ENCODE measurements around the gene MT1A. TPM values are rescaled to one million over a fixed set of nuclear protein-coding genes. Genes with fewer than 3 reads are reported as not detected.
A peak's percentile ranks its signal among the peaks of the same experiment; 100 is the strongest.
"Not testable (repeated sequence)": the region's sequence is repeated elsewhere in the genome, so short reads cannot be mapped to it uniquely, and the experiment has no call there.

MT1A gene
- total and polyA plus RNA-seq, 10 of the 15 experiments (the other 5 are each of a cell fraction or from before 2014, with no cell fraction given): not detected

DNA sequence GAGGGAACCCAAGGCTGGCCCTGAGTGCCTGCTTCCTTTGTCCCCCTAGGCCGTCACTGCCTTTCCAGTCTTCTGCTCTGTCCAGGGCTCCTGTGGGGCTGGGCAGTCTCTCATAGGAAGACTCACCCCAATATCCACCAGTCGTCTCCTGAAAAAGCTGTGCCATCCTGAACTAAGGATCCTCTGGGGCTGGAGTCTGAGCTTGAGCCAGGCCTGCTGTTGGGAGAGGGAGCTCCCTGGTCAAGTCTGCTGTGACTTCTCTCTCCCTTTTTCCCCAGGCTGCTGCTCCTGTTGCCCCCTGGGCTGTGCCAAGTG is 32.1 kb downstream of the MT1A start:
- Histone ChIP-seq H4K20me1 (ENCODE audit: control insufficient read depth, insufficient read depth) (no peaks in the 10 kb centered on the region), H3K9me3 (replicated peaks; ENCODE audit: control insufficient read depth, insufficient read depth, low read length) (no peaks in the 10 kb centered on the region), H2AFZ (ENCODE audit: control insufficient read depth, low read depth, low read length) (no peak overlapping the region), H3K4me2 (ENCODE audit: control insufficient read depth, insufficient read depth) (no peak overlapping the region), H3K36me3 (ENCODE audit: control insufficient read depth in 2 of 2, insufficient read depth in 2 of 2, low read length in 1 of 2) (no peaks in the 10 kb centered on the region), H3K9ac (ENCODE audit: control insufficient read depth, insufficient read depth, low read length) (no peak overlapping the region), H3K4me1 (ENCODE audit: control insufficient read depth, insufficient read depth, low read length) (no peaks in the 10 kb centered on the region), H3K79me2 (ENCODE audit: control insufficient read depth, insufficient read depth, low read length) (no peaks in the 10 kb centered on the region), H3K27ac (ENCODE audit: control insufficient read depth, insufficient read depth) (no peak overlapping the region), H3K27me3 (replicated peaks in 1 of 2; ENCODE audit: control insufficient read depth in 2 of 2, insufficient read depth in 2 of 2, low read length in 1 of 2) (peaks cover 19 to 26% of the 10 kb centered on the region in 2 experiments), H3K4me3 (no peak overlapping the region)
- ChIA-PET SMC1A (ENCODE audit: uncharacterized antibody, unreplicated experiment) (no interaction called here), POLR2A (interaction anchor here (0.8 kb wide), 1 partner anchor 31 kb away, joined by 3 read pairs; no protein-coding TSS in a partner anchor), RAD21 (ENCODE audit: unreplicated experiment) (no interaction called here), CTCF (interaction anchor here (1.0 to 1.6 kb wide), 2 partner anchors 31 to 219 kb away, joined by 3 to 4 read pairs; partner anchors contain the start of genes NUDT21 and OGFOD1)
- DNase-seq (ENCODE audit: low read depth, low spot score) (no peak), ATAC-seq (no peak), FAIRE-seq (no peak)
- 0% methylated on average over 2 of the region's 2 CpGs for WGBS (ENCODE audit: insufficient coverage, insufficient replicate concordance, low lambda C conversion rate, missing lambda C conversion rate)
- in situ Hi-C loops (cut with MboI): no loop called here
- intact Hi-C loops (cut with micrococcal nuclease; ENCODE audit: unreplicated experiment): no loop called here
- TF ChIP-seq SMAD1 (IDR thresholded peaks at IDR 0.05; ENCODE audit: low read depth, partially characterized antibody): no peak
- TF ChIP-seq, protein P1, sequence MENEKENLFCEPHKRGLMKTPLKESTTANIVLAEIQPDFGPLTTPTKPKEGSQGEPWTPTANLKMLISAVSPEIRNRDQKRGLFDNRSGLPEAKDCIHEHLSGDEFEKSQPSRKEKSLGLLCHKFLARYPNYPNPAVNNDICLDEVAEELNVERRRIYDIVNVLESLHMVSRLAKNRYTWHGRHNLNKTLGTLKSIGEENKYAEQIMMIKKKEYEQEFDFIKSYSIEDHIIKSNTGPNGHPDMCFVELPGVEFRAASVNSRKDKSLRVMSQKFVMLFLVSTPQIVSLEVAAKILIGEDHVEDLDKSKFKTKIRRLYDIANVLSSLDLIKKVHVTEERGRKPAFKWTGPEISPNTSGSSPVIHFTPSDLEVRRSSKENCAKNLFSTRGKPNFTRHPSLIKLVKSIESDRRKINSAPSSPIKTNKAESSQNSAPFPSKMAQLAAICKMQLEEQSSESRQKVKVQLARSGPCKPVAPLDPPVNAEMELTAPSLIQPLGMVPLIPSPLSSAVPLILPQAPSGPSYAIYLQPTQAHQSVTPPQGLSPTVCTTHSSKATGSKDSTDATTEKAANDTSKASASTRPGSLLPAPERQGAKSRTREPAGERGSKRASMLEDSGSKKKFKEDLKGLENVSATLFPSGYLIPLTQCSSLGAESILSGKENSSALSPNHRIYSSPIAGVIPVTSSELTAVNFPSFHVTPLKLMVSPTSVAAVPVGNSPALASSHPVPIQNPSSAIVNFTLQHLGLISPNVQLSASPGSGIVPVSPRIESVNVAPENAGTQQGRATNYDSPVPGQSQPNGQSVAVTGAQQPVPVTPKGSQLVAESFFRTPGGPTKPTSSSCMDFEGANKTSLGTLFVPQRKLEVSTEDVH (IDR thresholded peaks at IDR 0.05; ENCODE audit: low read depth, partially characterized antibody): no peak
- TF ChIP-seq NFXL1 (IDR thresholded peaks at IDR 0.05; ENCODE audit: borderline replicate concordance): no peak
- TF ChIP-seq MEF2A (IDR thresholded peaks at IDR 0.05; ENCODE audit: insufficient read depth, low read depth, low read length): no peak
- no peak for TF ChIP-seq ASH2L (IDR thresholded peaks at IDR 0.05; ENCODE audit: borderline replicate concordance, low read depth)
- TF ChIP-seq DPF2 (IDR thresholded peaks at IDR 0.05): no peak
- no peak for TF ChIP-seq RAD51 (IDR thresholded peaks at IDR 0.05)
- no peak for TF ChIP-seq ZSCAN29 (IDR thresholded peaks at IDR 0.05)
- BruUV-seq (replicated peaks): no TSS peak

DNA sequence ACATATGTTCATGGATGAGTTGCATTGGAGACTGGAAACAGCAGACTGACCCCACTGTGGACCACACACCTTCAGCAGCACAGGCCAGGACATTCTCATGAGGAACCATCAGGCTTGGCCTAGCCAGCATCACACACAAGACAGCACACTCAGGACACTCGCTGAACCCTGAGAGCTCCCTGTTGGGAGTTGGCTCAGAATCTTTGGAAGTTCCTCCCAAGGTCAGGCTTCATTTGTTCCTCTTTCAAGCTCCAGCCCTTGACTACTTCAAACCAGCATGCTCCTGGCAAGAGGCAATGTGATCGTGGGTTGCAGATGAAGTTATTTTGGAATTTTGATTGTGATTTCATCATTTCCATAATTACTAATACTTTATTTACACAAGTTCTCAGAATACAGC is 33.2 kb downstream of the MT1A start:
- DNase-seq (ENCODE audit: low read depth, low spot score); H3K79me2 ChIP-seq (ENCODE audit: control insufficient read depth, insufficient read depth, low read length); H3K4me1 ChIP-seq (ENCODE audit: control insufficient read depth, insufficient read depth, low read length); H3K27ac ChIP-seq (ENCODE audit: control insufficient read depth, insufficient read depth); intact Hi-C loops (cut with micrococcal nuclease; ENCODE audit: unreplicated experiment); in situ Hi-C loops (cut with MboI); H2AFZ ChIP-seq (ENCODE audit: control insufficient read depth, low read depth, low read length); FAIRE-seq; H4K20me1 ChIP-seq (ENCODE audit: control insufficient read depth, insufficient read depth); POLR2A ChIA-PET; BruUV-seq (replicated peaks); H3K4me3 ChIP-seq; H3K36me3 ChIP-seq (ENCODE audit: control insufficient read depth in 2 of 2, insufficient read depth in 2 of 2, low read length in 1 of 2); H3K9me3 ChIP-seq (replicated peaks; ENCODE audit: control insufficient read depth, insufficient read depth, low read length); H3K9ac ChIP-seq (ENCODE audit: control insufficient read depth, insufficient read depth, low read length); ATAC-seq; H3K4me2 ChIP-seq (ENCODE audit: control insufficient read depth, insufficient read depth): not testable (repeated sequence)
- SMC1A ChIA-PET (ENCODE audit: uncharacterized antibody, unreplicated experiment): interaction anchor here (1.2 kb wide), 1 partner anchor 30 kb away, joined by 5 read pairs; no protein-coding TSS in a partner anchor
- CTCF ChIA-PET: interaction anchor here (1.6 kb wide), 1 partner anchor 30 kb away, joined by 4 read pairs; no protein-coding TSS in a partner anchor
- H3K27me3 ChIP-seq (replicated peaks in 1 of 2; ENCODE audit: control insufficient read depth in 2 of 2, insufficient read depth in 2 of 2, low read length in 1 of 2): peaks cover 19 to 23% of the 10 kb centered on the region in 2 experiments
- RAD21 ChIA-PET (ENCODE audit: unreplicated experiment): interaction anchor here (2.5 kb wide), 1 partner anchor 30 kb away, joined by 11 read pairs; no protein-coding TSS in a partner anchor
- 41% methylated on average over 2 of the region's 2 CpGs for WGBS (ENCODE audit: insufficient coverage, insufficient replicate concordance, low lambda C conversion rate, missing lambda C conversion rate)

DNA sequence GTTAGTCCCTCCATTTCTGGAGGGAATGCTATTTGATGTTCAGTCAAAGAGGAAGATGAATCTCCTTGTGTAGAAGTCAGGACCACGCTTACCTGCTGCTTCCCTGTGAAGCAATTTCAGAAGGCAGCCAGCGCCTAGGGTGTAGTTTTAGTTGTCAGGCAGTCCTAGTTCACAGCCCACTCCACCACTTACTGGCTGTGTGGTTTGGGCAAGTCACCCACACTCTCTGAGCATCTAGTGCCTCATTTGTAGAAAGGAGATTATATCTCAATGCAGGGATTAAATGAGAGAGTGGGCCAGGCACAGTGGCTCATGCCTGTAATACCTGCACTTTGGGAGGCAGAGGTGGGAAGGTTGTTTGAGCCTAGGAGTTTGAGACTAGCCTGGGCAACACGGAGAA is 33.7 kb downstream of the MT1A start:
- peak; percentile 83 for FAIRE-seq
- H3K4me1 ChIP-seq (ENCODE audit: control insufficient read depth, insufficient read depth, low read length); H3K27ac ChIP-seq (ENCODE audit: control insufficient read depth, insufficient read depth); in situ Hi-C loops (cut with MboI); H3K79me2 ChIP-seq (ENCODE audit: control insufficient read depth, insufficient read depth, low read length); H3K9ac ChIP-seq (ENCODE audit: control insufficient read depth, insufficient read depth, low read length); intact Hi-C loops (cut with micrococcal nuclease; ENCODE audit: unreplicated experiment); BruUV-seq (replicated peaks); H3K9me3 ChIP-seq (replicated peaks; ENCODE audit: control insufficient read depth, insufficient read depth, low read length); H2AFZ ChIP-seq (ENCODE audit: control insufficient read depth, low read depth, low read length); ATAC-seq; H4K20me1 ChIP-seq (ENCODE audit: control insufficient read depth, insufficient read depth); H3K4me2 ChIP-seq (ENCODE audit: control insufficient read depth, insufficient read depth); POLR2A ChIA-PET; H3K4me3 ChIP-seq; H3K36me3 ChIP-seq (ENCODE audit: control insufficient read depth in 2 of 2, insufficient read depth in 2 of 2, low read length in 1 of 2); DNase-seq (ENCODE audit: low read depth, low spot score): not testable (repeated sequence)
- 28% methylated on average over 3 of the region's 3 CpGs for WGBS (ENCODE audit: insufficient coverage, insufficient replicate concordance, low lambda C conversion rate, missing lambda C conversion rate)
- CTCF ChIA-PET: interaction anchor here (1.1 to 2.6 kb wide), 2 partner anchors 30 to 69 kb away, joined by 6 to 28 read pairs; no protein-coding TSS in a partner anchor
- RAD21 ChIA-PET (ENCODE audit: unreplicated experiment): interaction anchor here (2.5 kb wide), 1 partner anchor 30 kb away, joined by 11 read pairs; no protein-coding TSS in a partner anchor
- peaks cover 15 to 23% of the 10 kb centered on the region in 2 experiments for H3K27me3 ChIP-seq (replicated peaks in 1 of 2; ENCODE audit: control insufficient read depth in 2 of 2, insufficient read depth in 2 of 2, low read length in 1 of 2)
- SMC1A ChIA-PET (ENCODE audit: uncharacterized antibody, unreplicated experiment): interaction anchor here (1.2 kb wide), 1 partner anchor 30 kb away, joined by 5 read pairs; no protein-coding TSS in a partner anchor

Measured in GM12878 (cell line).